GM18870 (cell line): Measurements from ENCODE around the gene PIK3R2.
"Not testable (repeated sequence)": the region's sequence is repeated elsewhere in the genome, so short reads cannot be mapped to it uniquely, and the experiment has no call there.

Experiments used
- ATAC-seq: cut with Tn5 transposase; IDR thresholded peaks from one replicate; pipeline ENCODE4 v1.9.1; 2021; ENCODE audit warnings: moderate library complexity; ENCODE audit not compliant: unreplicated experiment

Gene PIK3R2

GRCh38 chr19:18152817-18153555 is at the start of gene PIK3R2:
Gene PIK3R2 (plus strand): TSS chr19:18153163. CDS start chr19:18155880, 2,717 bp downstream.
- ATAC-seq, result peak; percentile 70

GRCh38 chr19:18104793-18105131 is 48.2 kb upstream of the PIK3R2 start:
- no peak for ATAC-seq

GRCh38 chr19:18105259-18105658 is 47.7 kb upstream of the PIK3R2 start:
- not testable (repeated sequence) for ATAC-seq

- no peak for ATAC-seq
Measured at GRCh38 chr19:18107235-18107634, 45.7 kb upstream of the PIK3R2 start.

- ATAC-seq, result no peak
Measured at GRCh38 chr19:18108897-18109296, 44.1 kb upstream of the PIK3R2 start.

GRCh38 chr19:18109341-18109732 is 43.6 kb upstream of the PIK3R2 start:
- ATAC-seq, result no peak

- no peak for ATAC-seq
Measured at GRCh38 chr19:18109733-18110608, 43.0 kb upstream of the PIK3R2 start.

- no peak for ATAC-seq
Measured at GRCh38 chr19:18110609-18111232, 42.2 kb upstream of the PIK3R2 start.

- no peak for ATAC-seq
Measured at GRCh38 chr19:18112989-18113478, 39.9 kb upstream of the PIK3R2 start.

GRCh38 chr19:18113827-18114226 is 39.1 kb upstream of the PIK3R2 start:
- no peak for ATAC-seq

GRCh38 chr19:18114483-18114882 is 38.5 kb upstream of the PIK3R2 start:
- ATAC-seq, result no peak

- no peak for ATAC-seq
Measured at GRCh38 chr19:18117364-18117691, 35.6 kb upstream of the PIK3R2 start.

GRCh38 chr19:18117692-18118378 is 35.1 kb upstream of the PIK3R2 start:
- ATAC-seq, result peak; percentile 54

GRCh38 chr19:18118420-18119012 is 34.4 kb upstream of the PIK3R2 start:
- no peak for ATAC-seq

- no peak for ATAC-seq
Measured at GRCh38 chr19:18119013-18119716, 33.8 kb upstream of the PIK3R2 start.

GRCh38 chr19:18119717-18120105 is 33.3 kb upstream of the PIK3R2 start:
- no peak for ATAC-seq

- no peak for ATAC-seq
Measured at GRCh38 chr19:18120127-18120526, 32.8 kb upstream of the PIK3R2 start.

- no peak for ATAC-seq
Measured at GRCh38 chr19:18121166-18121565, 31.8 kb upstream of the PIK3R2 start.

GRCh38 chr19:18122424-18122823 is 30.5 kb upstream of the PIK3R2 start:
- no peak for ATAC-seq
